ENCODE measurements around the gene PTH1R.
A peak's percentile ranks its signal among the peaks of the same experiment; 100 is the strongest.

Gene PTH1R

GRCh38 chr3:46860017-46860809 lies 17.3 kb upstream of the PTH1R start:
- Histone ChIP-seq H4K20me1 (ENCODE audit: control insufficient read depth, insufficient read depth, low read depth, low read length) (no peaks in the 10 kb centered on the region), H3K79me2 (ENCODE audit: control insufficient read depth, low read length) (no peaks in the 10 kb centered on the region), H3K27me3 (ENCODE audit: control insufficient read depth, low read length) (peaks cover 8% of the 10 kb centered on the region; the same call in 1 of the 2 replicates), H3K27ac (ENCODE audit: low read depth, low read length) (no peak overlapping the region), H3F3A (ENCODE audit: control insufficient read depth, insufficient read depth) (no peaks in the 10 kb centered on the region), H3K4me3 (ENCODE audit: low read length) (no peak overlapping the region), H3K4me1 (ENCODE audit: control insufficient read depth, low read length) (peaks cover 6% of the 10 kb centered on the region), H3K4me2 (ENCODE audit: low read length) (no peak overlapping the region), H3K36me3 (ENCODE audit: control insufficient read depth, low read length) (no peaks in the 10 kb centered on the region), H3K9me3 (ENCODE audit: control insufficient read depth, insufficient read depth, low read length) (no peaks in the 10 kb centered on the region), H3K9me2 (replicated peaks; ENCODE audit: control insufficient read depth, low read length) (no peaks in the 10 kb centered on the region)
- TF ChIP-seq EZH2phosphoT487 (IDR thresholded peaks at IDR 0.05; ENCODE audit: borderline replicate concordance, low read length) (no peak), CTCF (IDR thresholded peaks at IDR 0.05; ENCODE audit: low read depth, low read length, poor library complexity, severe bottlenecking) (peak; percentile 53)

GRCh38 chr3:46860810-46861604 lies 16.5 kb upstream of the PTH1R start:
- H3K79me2 ChIP-seq (ENCODE audit: control insufficient read depth, low read length), result no peaks in the 10 kb centered on the region
- no peaks in the 10 kb centered on the region for H3K9me2 ChIP-seq (replicated peaks; ENCODE audit: control insufficient read depth, low read length)
- H3K4me3 ChIP-seq (ENCODE audit: low read length), result no peak overlapping the region
- TF ChIP-seq EZH2phosphoT487 (IDR thresholded peaks at IDR 0.05; ENCODE audit: borderline replicate concordance, low read length) (no peak), CTCF (IDR thresholded peaks at IDR 0.05; ENCODE audit: low read depth, low read length, poor library complexity, severe bottlenecking) (no peak)
- no peaks in the 10 kb centered on the region for H3K36me3 ChIP-seq (ENCODE audit: control insufficient read depth, low read length)
- H3K4me2 ChIP-seq (ENCODE audit: low read length), result no peak overlapping the region
- no peak overlapping the region for H3K27ac ChIP-seq (ENCODE audit: low read depth, low read length)
- no peaks in the 10 kb centered on the region for H3K9me3 ChIP-seq (ENCODE audit: control insufficient read depth, insufficient read depth, low read length)
- no peaks in the 10 kb centered on the region for H4K20me1 ChIP-seq (ENCODE audit: control insufficient read depth, insufficient read depth, low read depth, low read length)
- H3F3A ChIP-seq (ENCODE audit: control insufficient read depth, insufficient read depth), result no peaks in the 10 kb centered on the region
- peaks cover 6% of the 10 kb centered on the region for H3K4me1 ChIP-seq (ENCODE audit: control insufficient read depth, low read length)
- H3K27me3 ChIP-seq (ENCODE audit: control insufficient read depth, low read length), result peaks cover 8% of the 10 kb centered on the region; the same call in 1 of the 2 replicates

DNA sequence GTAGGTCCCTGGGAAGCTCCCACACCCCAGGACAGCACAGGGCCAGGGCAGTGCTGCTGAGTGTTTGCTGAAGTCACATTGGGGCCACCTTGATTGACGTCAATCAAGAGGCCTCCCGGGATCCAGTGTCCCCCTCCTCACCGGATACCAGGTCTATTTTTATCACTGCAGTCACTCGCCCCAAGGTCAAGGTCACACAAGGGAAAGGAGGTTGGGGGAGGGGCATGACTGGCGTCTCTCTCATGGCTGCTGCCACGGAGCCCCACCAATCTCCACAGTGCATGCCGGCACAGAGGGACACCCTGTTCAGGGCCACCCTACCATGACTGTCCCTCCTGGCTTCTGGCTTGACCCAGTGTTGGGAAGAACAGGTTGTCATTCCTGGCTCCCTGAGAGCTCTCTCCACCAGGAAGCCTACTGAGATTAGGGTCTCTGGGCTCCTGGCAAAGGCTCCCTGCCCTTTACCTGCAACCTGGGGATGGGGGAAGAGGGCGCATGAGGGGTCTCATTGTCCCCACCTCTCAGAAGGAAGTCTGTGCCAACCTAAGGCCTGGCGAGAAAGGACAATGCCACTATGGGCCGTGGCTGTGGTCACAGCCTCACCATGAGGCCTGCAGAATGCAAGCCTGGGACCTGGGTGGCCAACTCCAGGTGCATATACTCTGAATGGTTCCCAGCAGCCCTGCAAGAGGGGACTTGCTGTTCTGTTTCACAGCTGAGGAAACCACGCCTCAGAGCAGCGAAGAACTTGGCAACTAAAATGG lies 15.7 kb upstream of the PTH1R start:
- H3K79me2 ChIP-seq (ENCODE audit: control insufficient read depth, low read length), result no peaks in the 10 kb centered on the region
- H3K36me3 ChIP-seq (ENCODE audit: control insufficient read depth, low read length), result no peaks in the 10 kb centered on the region
- H3K4me3 ChIP-seq (ENCODE audit: low read length), result no peak overlapping the region
- H4K20me1 ChIP-seq (ENCODE audit: control insufficient read depth, insufficient read depth, low read depth, low read length), result no peaks in the 10 kb centered on the region
- TF ChIP-seq EZH2phosphoT487 (IDR thresholded peaks at IDR 0.05; ENCODE audit: borderline replicate concordance, low read length) (no peak), CTCF (IDR thresholded peaks at IDR 0.05; ENCODE audit: low read depth, low read length, poor library complexity, severe bottlenecking) (no peak)
- no peak overlapping the region for H3K27ac ChIP-seq (ENCODE audit: low read depth, low read length)
- no peaks in the 10 kb centered on the region for H3K9me3 ChIP-seq (ENCODE audit: control insufficient read depth, insufficient read depth, low read length)
- H3K9me2 ChIP-seq (replicated peaks; ENCODE audit: control insufficient read depth, low read length), result no peaks in the 10 kb centered on the region
- H3F3A ChIP-seq (ENCODE audit: control insufficient read depth, insufficient read depth), result no peaks in the 10 kb centered on the region
- peaks cover 6% of the 10 kb centered on the region for H3K4me1 ChIP-seq (ENCODE audit: control insufficient read depth, low read length)
- no peak overlapping the region for H3K4me2 ChIP-seq (ENCODE audit: low read length)
- peaks cover 8% of the 10 kb centered on the region; the same call in 1 of the 2 replicates for H3K27me3 ChIP-seq (ENCODE audit: control insufficient read depth, low read length)
